Right renal cortex interstitium (tissue), 3 donors: ENCODE data around the gene LYZL1. TPM values are rescaled to one million over a fixed set of nuclear protein-coding genes. Genes with fewer than 3 reads are reported as not detected.
"Not testable (repeated sequence)": the region's sequence is repeated elsewhere in the genome, so short reads cannot be mapped to it uniquely, and the experiment has no call there.

Source experiments
- DNase-seq, 3 donors: peaks; one replicate each; pipeline ENCODE4 v3.0.0-alpha.2; 2013; ENCODE audit warnings: low read depth in 3 of 3, low spot score in 2 of 3
- polyA plus RNA-seq, 3 donors: library from polyadenylated mRNA; unstranded; fragments of 120-200 nt; gene quantifications; one replicate each; pipeline ENCODE4 v1.2.1, GENCODE V29; 2013; ENCODE audit not compliant: insufficient read length in 3 of 3

LYZL1 gene
- polyA plus RNA-seq, 3 donors: not detected

DNA sequence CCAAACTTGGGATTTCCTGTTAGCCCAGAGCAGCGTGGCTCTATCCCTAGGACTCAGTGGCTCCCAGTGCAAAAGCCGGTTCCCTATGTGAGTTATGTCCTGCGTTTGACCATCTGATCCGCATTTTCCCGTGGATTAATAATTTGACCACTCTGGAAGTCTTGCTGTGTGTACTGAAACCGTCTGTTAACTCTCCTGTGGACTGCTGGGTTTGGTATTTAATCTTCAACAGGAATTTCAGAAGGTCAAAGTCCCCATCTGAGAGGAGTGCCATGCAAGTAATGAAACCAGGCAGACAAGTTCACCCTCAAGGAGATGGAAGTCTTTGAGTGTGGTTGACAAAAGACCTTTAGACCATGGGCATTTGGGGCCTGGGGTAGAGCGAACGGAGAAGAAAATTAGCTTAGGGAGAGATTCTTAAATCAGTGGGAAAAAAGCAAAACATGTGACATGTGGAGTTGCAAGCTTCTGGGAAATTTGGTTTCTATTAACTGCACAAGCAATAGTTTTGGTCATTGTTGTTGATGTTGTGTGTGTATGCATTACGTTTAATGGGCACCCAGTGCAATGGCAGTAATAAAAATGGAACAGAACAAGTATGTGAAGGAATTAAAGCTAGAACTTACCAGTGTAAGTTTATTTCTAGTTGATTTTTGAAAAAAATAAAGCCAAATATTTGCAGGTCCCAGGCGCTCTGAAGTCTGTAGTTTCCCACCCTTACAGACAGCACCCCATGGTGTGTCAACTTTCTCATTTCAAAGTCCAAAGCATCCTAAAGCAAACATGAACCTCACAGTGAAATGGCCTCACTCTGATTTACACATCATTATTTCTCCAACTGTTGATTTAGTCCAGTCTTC, 38.2 kb downstream of the LYZL1 start:
- DNase-seq: no peak

- DNase-seq: no peak
Measured at GRCh38 chr10:29327746-29328102, 38.9 kb downstream of the LYZL1 start.

DNA sequence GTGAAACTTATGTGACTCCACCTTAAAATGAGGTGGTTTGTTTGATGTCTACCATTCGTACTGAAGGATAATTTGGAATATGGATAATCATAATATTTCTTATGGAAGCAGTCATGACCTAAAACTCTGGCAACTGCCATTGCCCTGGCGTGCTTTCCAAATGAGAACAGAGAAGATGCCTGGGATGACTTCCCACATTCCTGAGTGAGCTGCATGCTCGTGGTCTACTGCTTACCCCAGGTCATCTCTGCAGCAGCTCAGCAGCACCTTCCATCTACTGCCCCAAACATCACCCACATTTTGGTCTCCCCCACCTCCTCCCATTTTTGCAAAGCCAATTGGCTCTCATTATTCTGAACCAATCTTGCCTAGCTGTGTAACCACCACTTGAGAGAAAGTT, 40.1 kb downstream of the LYZL1 start:
- DNase-seq: no peak

- DNase-seq: no peak
Measured at GRCh38 chr10:29329420-29329819, 40.5 kb downstream of the LYZL1 start.

DNA sequence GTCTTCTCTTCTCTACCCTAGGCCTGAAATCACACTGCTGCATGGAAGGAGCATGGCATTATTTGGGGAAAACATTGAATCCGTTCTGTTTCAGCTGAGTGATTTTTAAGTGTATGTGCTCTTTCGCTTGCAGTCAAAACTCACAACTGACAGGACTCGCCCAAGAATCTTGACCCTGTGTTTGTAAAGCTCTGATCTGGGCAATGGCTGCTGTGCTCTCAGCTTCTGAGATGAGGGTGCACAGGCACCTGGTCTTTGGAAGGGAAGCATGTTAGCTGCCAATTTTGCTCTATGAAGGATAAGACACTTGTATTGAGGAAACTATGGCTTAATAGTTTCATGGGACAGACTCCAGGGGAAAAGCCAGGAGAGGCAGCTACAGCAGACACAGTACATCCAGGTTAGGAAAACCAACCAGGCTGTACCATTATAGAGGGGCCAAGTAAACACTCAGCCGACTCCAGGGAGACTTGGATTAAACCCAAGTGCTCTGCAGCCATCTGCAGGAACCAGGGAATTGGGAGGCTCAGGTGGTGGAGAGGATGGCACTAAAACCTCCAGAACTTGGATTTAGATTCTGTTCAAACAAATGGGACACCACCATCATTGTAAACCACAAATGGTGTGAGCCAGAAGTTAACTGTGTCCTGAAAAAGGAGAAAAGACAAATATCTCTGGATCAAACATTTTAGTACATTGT, 43.3 kb downstream of the LYZL1 start:
- DNase-seq: no peak

DNA sequence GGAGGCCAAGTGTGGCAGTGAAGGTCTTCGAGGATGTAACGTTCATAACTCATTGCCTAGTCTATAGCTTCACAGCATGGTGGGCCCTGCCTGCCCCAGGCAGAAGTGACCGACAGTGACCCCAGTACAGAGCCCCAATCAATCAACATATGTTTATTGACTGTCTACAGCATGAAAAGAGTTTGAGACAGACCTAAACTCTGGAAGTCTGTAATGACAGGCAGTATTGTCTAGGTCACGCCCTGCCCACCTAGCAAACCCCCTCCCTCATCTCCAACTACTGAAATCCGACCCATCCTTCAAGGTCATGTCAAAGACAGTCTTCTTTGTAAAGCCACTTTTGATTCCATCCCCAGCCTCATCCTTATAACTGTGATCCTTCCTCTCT, 43.9 kb downstream of the LYZL1 start:
- no peak for DNase-seq

DNA sequence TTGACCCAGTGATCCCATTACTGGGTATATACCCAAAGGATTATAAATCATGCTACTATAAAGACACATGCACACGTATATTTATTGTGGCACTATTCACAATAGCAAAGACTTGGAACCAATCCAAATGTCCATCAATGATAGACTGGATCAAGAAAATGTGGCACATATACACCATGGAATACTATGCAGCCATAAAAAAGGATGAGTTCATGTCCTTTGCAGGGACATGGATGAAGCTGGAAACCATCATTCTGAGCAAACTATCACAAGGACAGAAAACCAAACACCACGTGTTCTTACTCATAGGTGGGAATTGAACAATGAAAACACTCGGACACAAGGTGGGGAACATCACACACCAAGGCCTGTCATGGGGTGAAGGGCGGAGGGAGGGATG, 48.7 kb downstream of the LYZL1 start:
- DNase-seq: not testable (repeated sequence)

DNA sequence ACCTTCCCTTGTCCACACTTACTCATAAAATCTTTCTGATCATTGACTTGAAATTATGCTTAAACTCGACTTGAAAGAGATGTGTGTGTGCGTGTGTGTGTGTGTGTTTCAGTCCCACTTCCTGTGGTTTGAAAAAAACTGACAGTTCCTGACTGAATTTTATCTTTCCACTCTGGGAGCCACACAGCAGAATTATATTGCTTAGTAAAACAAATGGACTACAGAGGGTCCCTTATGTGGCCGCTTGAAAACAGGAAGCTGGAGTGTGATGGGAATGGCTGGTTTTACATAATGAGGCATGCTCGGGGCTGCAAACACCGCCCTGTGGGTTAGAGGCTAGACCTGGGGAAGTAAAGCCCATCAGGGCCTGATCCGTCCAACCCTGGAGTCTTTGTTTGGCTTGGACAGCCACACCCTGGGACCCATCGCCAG, 54.8 kb downstream of the LYZL1 start:
- DNase-seq: no peak

GRCh38 chr10:29344073-29344820, 55.4 kb downstream of the LYZL1 start:
- DNase-seq: no peak

GRCh38 chr10:29345144-29345909, 56.5 kb downstream of the LYZL1 start:
- DNase-seq: no peak

GRCh38 chr10:29345910-29346209, 57.0 kb downstream of the LYZL1 start:
- no peak for DNase-seq

- no peak for DNase-seq
Measured at GRCh38 chr10:29346296-29347001, 57.6 kb downstream of the LYZL1 start.

GRCh38 chr10:29348836-29349235, 60.0 kb downstream of the LYZL1 start:
- DNase-seq: no peak

- DNase-seq: no peak
Measured at GRCh38 chr10:29353305-29353704, 64.4 kb downstream of the LYZL1 start.

DNA sequence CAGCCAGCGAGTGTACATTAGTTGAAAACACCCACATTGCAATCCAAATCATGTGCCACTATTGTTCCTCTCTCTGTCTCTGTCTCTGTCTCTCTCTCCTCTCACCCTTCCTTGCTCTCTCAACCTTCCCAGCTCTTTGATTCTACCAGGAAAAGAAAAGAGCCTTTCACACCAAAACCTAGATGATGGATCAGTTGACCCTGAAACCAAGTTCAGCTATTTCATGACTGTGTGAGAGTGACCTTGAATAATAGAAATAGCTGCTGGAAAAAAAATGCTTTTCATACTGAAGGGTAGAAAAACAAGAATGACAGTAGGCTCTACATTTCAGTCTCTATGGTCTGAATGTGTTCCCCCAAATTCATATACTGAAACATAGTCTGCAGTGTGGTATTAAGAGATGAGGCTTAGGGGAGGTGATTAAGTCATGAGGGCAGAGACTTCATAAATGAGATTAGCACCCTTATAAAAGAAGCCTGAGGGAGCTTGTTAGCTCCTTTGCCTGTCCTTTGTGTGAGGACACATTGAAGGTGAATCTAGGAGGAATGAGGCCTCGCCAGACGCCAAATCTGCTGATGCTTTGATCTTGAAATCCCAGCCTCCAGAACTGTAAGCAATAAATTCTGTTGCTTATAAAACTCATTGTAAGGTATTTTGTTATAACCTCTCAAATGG, 65.2 kb downstream of the LYZL1 start:
- DNase-seq: no peak

DNA sequence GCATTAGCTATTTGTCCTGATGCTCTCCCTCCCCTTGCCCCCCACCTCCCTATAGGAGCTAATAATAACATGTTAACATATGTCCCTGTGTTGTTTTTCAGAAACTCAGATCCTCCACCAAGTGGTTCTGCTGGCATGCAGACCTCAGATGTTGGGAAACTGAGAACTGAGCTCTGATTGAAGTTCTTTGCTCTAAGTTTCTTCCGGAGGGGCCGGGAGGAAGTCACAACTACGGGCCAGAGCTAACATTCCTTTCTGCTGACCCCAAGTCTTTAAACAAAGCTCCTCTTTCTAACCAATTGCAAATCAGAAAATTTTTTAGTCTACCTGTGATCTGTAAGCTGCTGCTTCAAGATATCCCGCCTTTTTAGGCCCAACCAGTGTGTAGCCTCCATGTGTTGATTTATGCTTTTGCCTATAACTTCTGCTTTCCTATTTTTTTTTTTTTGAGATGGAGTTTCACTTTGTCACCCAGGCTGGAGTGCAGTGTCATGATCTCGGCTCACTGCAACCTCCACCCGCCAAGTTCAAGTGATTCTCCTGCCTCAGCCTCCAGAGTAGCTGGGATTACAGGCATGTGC, 66.6 kb downstream of the LYZL1 start:
- no peak for DNase-seq

DNA sequence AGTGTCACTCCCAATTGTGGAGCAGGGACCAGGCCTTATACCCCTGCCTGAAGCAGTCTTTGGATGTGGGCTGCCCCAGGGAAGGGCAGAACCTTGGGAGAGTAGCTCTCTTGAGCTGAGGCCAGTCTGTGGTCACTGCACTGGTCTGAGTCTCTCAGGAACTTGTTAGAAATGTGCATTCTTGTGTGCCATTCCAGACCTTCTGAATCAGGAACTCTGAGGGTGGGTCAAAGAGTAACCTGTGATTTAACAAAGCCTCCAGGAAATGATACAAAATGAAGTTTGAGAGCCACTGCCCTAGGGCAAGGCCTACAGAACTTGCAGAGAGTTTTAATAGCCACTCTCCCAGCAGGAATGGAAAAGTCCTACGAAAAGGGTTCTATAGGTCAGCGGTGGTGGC, 68.1 kb downstream of the LYZL1 start:
- no peak for DNase-seq

- no peak for DNase-seq
Measured at GRCh38 chr10:29358010-29358616, 69.2 kb downstream of the LYZL1 start.
